Neural progenitor cell (in vitro differentiated cells): ENCODE results near the gene BTC. TPM values are rescaled to one million over a fixed set of nuclear protein-coding genes. Genes with fewer than 3 reads are reported as not detected.

Experiments
- DNase-seq: peaks from one replicate; pipeline ENCODE4 v3.0.0-alpha.2; 2016; ENCODE audit warnings: low spot score
- H2AFZ ChIP-seq: fragments of 200-600 bp; sonication (generic); replicated peaks from 2 replicates; pipeline ENCODE4 v1.6.1; 2016; ENCODE audit warnings: antibody characterized with exemption
- H3F3A ChIP-seq: fragments of 200-600 bp; sonication (generic); 2 replicates; pipeline ENCODE4 v1.6.1; 2016; ENCODE audit warnings: antibody characterized with exemption, low read depth
- H3K27ac ChIP-seq: fragments of 200-600 bp; sonication (generic); 2 replicates; pipeline ENCODE4 v1.5.1; 2016; ENCODE audit warnings: mild to moderate bottlenecking
- H3K27me3 ChIP-seq: fragments of 200-600 bp; sonication (generic); 2 replicates; pipeline ENCODE4 v1.6.1; 2016; ENCODE audit warnings: mild to moderate bottlenecking, moderate library complexity
- H3K36me3 ChIP-seq: fragments of 200-600 bp; sonication (generic); 2 replicates; pipeline ENCODE4 v1.5.1; 2016
- H3K4me1 ChIP-seq: fragments of 200-600 bp; sonication (generic); 2 replicates; pipeline ENCODE4 v1.6.1; 2016; ENCODE audit warnings: mixed run types
- H3K4me2 ChIP-seq: fragments of 200-600 bp; sonication (generic); 2 replicates; pipeline ENCODE4 v1.6.1; 2016
- H3K4me3 ChIP-seq: fragments of 200-600 bp; sonication (generic); 2 replicates; pipeline ENCODE4 v1.5.1; 2016
- H3K79me2 ChIP-seq: fragments of 200-600 bp; sonication (generic); 2 replicates; pipeline ENCODE4 v1.6.1; 2016; ENCODE audit warnings: low read depth
- H3K9ac ChIP-seq: fragments of 200-600 bp; sonication (generic); 2 replicates; pipeline ENCODE4 v1.6.1; 2016
- H3K9me3 ChIP-seq: fragments of 200-600 bp; sonication (generic); 2 replicates; pipeline ENCODE4 v1.5.1; 2016; ENCODE audit warnings: low read depth
- H4K20me1 ChIP-seq: fragments of 200-600 bp; sonication (generic); 2 replicates; pipeline ENCODE4 v1.6.1; 2016; ENCODE audit warnings: low read depth
- H3K27ac Mint-ChIP-seq: 3 replicates; pipeline ENCODE4 v1.8.0; 2021; ENCODE audit warnings: mixed read lengths
- H3K27me3 Mint-ChIP-seq: 2 replicates; pipeline ENCODE4 v1.8.0; 2022; ENCODE audit warnings: low read depth, mild to moderate bottlenecking, inconsistent platforms, moderate library complexity, mixed read lengths; ENCODE audit not compliant: insufficient read depth
- H3K36me3 Mint-ChIP-seq: 3 replicates; pipeline ENCODE4 v1.8.0; 2021; ENCODE audit warnings: mixed read lengths
- H3K4me1 Mint-ChIP-seq: 3 replicates; pipeline ENCODE4 v1.8.0; 2021; ENCODE audit warnings: mixed read lengths
- H3K4me3 Mint-ChIP-seq: 3 replicates; pipeline ENCODE4 v1.8.0; 2021; ENCODE audit warnings: mild to moderate bottlenecking, moderate library complexity, mixed read lengths
- H3K9me3 Mint-ChIP-seq: 3 replicates; pipeline ENCODE4 v1.8.0; 2020; ENCODE audit warnings: mixed read lengths
- CTCF ChIP-seq: fragments of 200-600 bp; sonication (generic); IDR thresholded peaks from 2 replicates; pipeline ENCODE4 v1.5.1; 2017; ENCODE audit warnings: antibody characterized with exemption, mild to moderate bottlenecking
- EZH2 ChIP-seq: fragments of 200-600 bp; sonication (generic); IDR thresholded peaks from 2 replicates; pipeline ENCODE4 v1.6.1; 2017; ENCODE audit warnings: antibody characterized with exemption, mild to moderate bottlenecking, moderate library complexity
- EZH2phosphoT487 ChIP-seq: fragments of 200-600 bp; sonication (generic); IDR thresholded peaks from 2 replicates; pipeline ENCODE4 v1.6.1; 2017; ENCODE audit warnings: antibody characterized with exemption
- total RNA-seq: library from RNA; depleted of rRNA; stranded (reverse); fragments of >200 nt; gene quantifications from 2 replicates; pipeline ENCODE4 v1.2.3, GENCODE V29; 2015; ENCODE audit warnings: low replicate concordance

Gene BTC
- total RNA-seq, 1 donor from 2014 or later = 0.80 TPM

GRCh38 chr4:74790652-74791051 lies 3.7 kb downstream of the BTC start:
- Histone ChIP-seq H3K27ac (no peak overlapping the region), H3K4me1 (no peaks in the 10 kb centered on the region)
- peaks cover 11% of the 10 kb centered on the region for H3K27me3 Mint-ChIP-seq

GRCh38 chr4:74789518-74789917 lies 4.8 kb downstream of the BTC start:
- Histone ChIP-seq H3K9me3 (no peaks in the 10 kb centered on the region), H3K79me2 (no peaks in the 10 kb centered on the region), H2AFZ (no peak overlapping the region), H4K20me1 (no peaks in the 10 kb centered on the region), H3F3A (no peaks in the 10 kb centered on the region), H3K9ac (no peak overlapping the region), H3K4me2 (no peak overlapping the region), H3K27ac (no peak overlapping the region), H3K4me1 (no peaks in the 10 kb centered on the region), H3K27me3 (peaks cover 8% of the 10 kb centered on the region), H3K36me3 (no peaks in the 10 kb centered on the region), H3K4me3 (no peak overlapping the region)
- no peak overlapping the region for H3K27ac Mint-ChIP-seq
- no peak overlapping the region for H3K4me3 Mint-ChIP-seq
- peaks cover 2% of the 10 kb centered on the region for H3K36me3 Mint-ChIP-seq
- TF ChIP-seq EZH2 = no peak
- no peak for TF ChIP-seq EZH2phosphoT487
- no peak for TF ChIP-seq CTCF
- DNase-seq = no peak
- no peaks in the 10 kb centered on the region for H3K4me1 Mint-ChIP-seq
- H3K9me3 Mint-ChIP-seq = peaks cover 5% of the 10 kb centered on the region
- H3K27me3 Mint-ChIP-seq = peaks cover 8% of the 10 kb centered on the region

More at GRCh38 chr4:74790652-74791051, 3.7 kb downstream of the BTC start:
- H3K4me3 Mint-ChIP-seq = no peak overlapping the region
- TF ChIP-seq EZH2phosphoT487 (no peak), EZH2 (no peak), CTCF (no peak)
- H3K4me3 ChIP-seq = no peak overlapping the region
- H3K9me3 ChIP-seq = no peaks in the 10 kb centered on the region
- H3K27ac Mint-ChIP-seq = no peak overlapping the region
- no peak overlapping the region for H3K9ac ChIP-seq
- no peak overlapping the region for H3K4me2 ChIP-seq
- DNase-seq = no peak
- no peaks in the 10 kb centered on the region for H3K9me3 Mint-ChIP-seq
- H3K36me3 Mint-ChIP-seq = no peaks in the 10 kb centered on the region
- H3F3A ChIP-seq = no peaks in the 10 kb centered on the region
- no peaks in the 10 kb centered on the region for H3K79me2 ChIP-seq
- no peaks in the 10 kb centered on the region for H3K36me3 ChIP-seq
- H3K27me3 ChIP-seq = peaks cover 8% of the 10 kb centered on the region
- H2AFZ ChIP-seq = no peak overlapping the region
- no peaks in the 10 kb centered on the region for H3K4me1 Mint-ChIP-seq
- H4K20me1 ChIP-seq = no peaks in the 10 kb centered on the region

- H3F3A ChIP-seq = peaks cover 12% of the 10 kb centered on the region
- TF ChIP-seq EZH2phosphoT487 (no peak), EZH2 (no peak), CTCF (no peak)
These were observed 16.8 kb downstream of the BTC start for GRCh38 chr4:74777531-74777930.

More at GRCh38 chr4:74777531-74777930, 16.8 kb downstream of the BTC start:
- Histone ChIP-seq H3K27ac (no peak overlapping the region), H3K9me3 (no peaks in the 10 kb centered on the region), H2AFZ (no peak overlapping the region), H3K79me2 (no peaks in the 10 kb centered on the region), H3K4me2 (no peak overlapping the region), H3K9ac (no peak overlapping the region), H4K20me1 (no peaks in the 10 kb centered on the region), H3K36me3 (no peaks in the 10 kb centered on the region), H3K4me1 (peaks cover 36% of the 10 kb centered on the region), H3K27me3 (no peaks in the 10 kb centered on the region), H3K4me3 (no peak overlapping the region)
- Mint-ChIP-seq H3K27me3 (no peaks in the 10 kb centered on the region), H3K27ac (no peak overlapping the region), H3K4me3 (no peak overlapping the region), H3K36me3 (no peaks in the 10 kb centered on the region), H3K4me1 (peaks cover 63% of the 10 kb centered on the region), H3K9me3 (peaks cover under 1% of the 10 kb centered on the region)
- no peak for DNase-seq
